MG63 (cell line): ENCODE results near the gene PPP1R12C. TPM values are rescaled to one million over a fixed set of nuclear protein-coding genes. Genes with fewer than 3 reads are reported as not detected.
A peak's percentile ranks its signal among the peaks of the same experiment; 100 is the strongest.

Experiments
- DNase-seq: peaks from one replicate; pipeline ENCODE4 v3.0.0-alpha.2; 2020
- H3K27me3 ChIP-seq: fragments of 250-450 bp; sonication (Bioruptor Pico); 2 replicates; pipeline ENCODE4 v1.5.1; 2020; ENCODE audit warnings: mild to moderate bottlenecking, moderate library complexity
- H3K36me3 ChIP-seq: fragments of 250-450 bp; sonication (Bioruptor Pico); 2 replicates; pipeline ENCODE4 v1.5.1; 2020; ENCODE audit warnings: mild to moderate bottlenecking, moderate library complexity
- H3K4me3 ChIP-seq: fragments of 250-450 bp; sonication (Bioruptor Pico); 2 replicates; pipeline ENCODE4 v1.5.1; 2020; ENCODE audit warnings: mild to moderate bottlenecking, moderate library complexity
- H3K9me3 ChIP-seq: fragments of 250-450 bp; sonication (Bioruptor Pico); 2 replicates; pipeline ENCODE4 v1.5.1; 2020; ENCODE audit warnings: mild to moderate bottlenecking, moderate library complexity
- total RNA-seq: library from RNA; depleted of rRNA; stranded (reverse); fragments of >200 nt; shearing (Covaris generic); gene quantifications from 2 replicates; pipeline ENCODE4 v1.2.3, GENCODE V29; 2014; ENCODE audit warnings: low replicate concordance

Gene PPP1R12C
- total RNA-seq, 1 experiment from 2014 or later: 81.1 TPM

DNA sequence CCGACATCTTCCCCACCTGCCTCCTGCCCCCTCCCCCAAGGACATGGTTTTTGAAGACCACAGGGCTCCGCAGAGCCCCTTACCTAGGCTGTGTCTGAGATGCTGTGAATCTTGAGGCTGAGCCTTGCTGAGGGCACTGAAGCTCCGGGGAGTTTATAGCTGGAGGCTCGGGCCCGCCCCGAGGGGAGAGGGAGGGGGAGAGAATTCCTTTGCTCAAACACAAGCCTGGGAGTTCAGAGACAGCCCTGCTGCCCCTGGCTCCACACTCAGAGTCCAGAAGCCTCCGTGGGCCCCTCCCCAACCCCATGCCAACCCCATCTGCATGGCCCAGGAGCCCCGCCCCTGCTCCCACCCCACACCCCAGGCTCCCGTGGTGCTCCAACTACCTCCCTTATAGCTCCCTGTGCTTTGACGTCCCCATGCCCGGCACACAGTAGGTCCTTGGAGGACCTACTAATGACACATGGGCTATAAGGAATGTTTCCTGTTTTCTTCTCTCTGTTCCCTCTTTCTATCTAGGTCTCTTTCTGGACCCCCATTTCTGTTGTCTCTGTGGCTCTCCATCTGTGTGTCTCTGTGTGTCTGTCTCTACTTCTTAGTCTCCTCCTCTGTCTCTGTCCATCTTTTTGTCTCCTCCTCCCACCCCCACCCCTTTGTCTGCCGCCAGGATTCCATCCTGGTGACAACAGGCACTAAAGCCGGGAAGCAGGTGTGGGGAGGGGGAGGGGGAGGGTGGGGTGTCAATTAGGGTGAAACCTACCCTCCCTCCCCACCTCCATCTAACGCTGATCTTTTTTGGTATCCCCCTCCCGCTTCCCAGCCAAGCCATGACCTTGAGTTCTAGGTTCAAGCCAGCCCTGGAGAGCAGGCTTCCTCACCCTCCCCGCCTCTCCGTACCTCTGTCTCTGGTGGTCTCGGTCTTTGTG is 31.9 kb upstream of the PPP1R12C start, which contains the start of gene TNNT1:
Gene TNNT1, minus strand, starts transcription at position 129 of the 926 bp plus-strand sequence. CDS start 2,049 bp downstream, outside the sequence.
- no peak within 1 kb of the TSS for H3K4me3 ChIP-seq
- DNase-seq: no peak
- no peaks in the 10 kb centered on the region for H3K36me3 ChIP-seq
- H3K9me3 ChIP-seq: peaks cover 5% of the 10 kb centered on the region
- no peaks in the 10 kb centered on the region; the same call in 1 of the 2 replicates for H3K27me3 ChIP-seq

DNA sequence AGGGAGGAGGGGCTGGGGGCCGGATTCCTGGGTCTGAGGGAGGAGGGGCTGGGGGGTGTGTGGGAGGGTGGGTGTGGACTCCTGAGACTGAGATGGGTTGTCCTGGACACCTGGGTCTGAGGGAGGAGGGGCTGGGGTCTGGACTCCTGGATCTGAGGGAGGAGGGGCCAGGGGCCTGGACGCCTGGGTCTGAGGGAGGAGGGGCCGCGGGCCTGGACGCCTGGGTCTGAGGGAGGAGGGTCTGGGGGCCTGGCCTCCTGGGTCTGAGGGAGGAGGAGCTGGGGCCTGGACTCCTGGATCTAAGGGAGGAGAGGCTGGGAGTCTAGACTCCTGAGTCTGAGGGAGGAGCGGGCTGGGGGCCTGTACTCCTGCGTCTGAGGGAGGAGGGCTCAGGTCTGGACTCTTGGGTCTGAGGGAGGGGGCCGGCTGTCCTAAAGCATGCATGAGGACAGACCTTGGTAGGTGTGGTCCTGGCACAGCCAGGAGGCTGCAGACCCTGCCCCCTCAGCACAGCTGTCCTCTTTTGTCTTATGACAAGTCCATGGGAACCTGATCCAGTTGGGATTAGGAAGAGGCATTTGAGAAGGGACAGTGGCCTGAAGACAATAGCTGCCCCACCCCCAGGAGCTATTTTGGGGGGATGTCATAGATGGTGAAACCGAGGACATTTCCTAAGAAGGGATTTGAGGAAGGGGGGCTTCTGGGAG is 30.3 kb upstream of the PPP1R12C start:
- peaks cover 10% of the 10 kb centered on the region for H3K27me3 ChIP-seq
- H3K36me3 ChIP-seq: no peaks in the 10 kb centered on the region
- no peak overlapping the region for H3K4me3 ChIP-seq
- peaks cover 5% of the 10 kb centered on the region for H3K9me3 ChIP-seq
- no peak for DNase-seq

DNA sequence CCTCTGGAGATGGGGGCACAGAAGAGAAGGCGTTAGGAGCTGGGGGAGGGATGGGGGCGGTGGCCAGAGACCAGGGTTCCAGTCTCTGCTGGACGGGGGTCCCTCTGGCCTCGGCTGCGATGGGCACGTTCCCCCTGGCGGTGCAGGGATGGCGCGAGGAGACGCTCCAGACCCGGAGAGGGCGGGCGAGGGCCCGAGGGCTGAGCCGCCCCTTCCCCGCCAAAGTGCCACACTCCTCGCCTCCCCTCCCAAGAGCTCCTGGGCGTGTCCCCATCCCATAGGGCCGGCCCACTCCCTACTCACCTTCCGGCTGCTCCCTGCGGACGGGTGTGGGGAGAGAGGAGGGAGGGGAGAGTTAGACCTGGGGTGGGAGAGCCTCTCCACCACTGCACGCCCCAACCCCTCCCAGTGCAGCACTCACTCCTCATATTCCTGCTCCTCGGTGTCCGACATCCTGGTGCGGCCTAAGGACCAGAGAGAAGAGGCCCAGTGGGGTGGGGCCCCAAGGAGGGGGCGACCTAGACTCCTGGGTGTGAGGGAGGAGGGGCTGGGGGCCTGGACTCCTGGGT is 29.4 kb upstream of the PPP1R12C start:
- no peak for DNase-seq
- no peak overlapping the region for H3K4me3 ChIP-seq
- no peaks in the 10 kb centered on the region for H3K36me3 ChIP-seq
- H3K27me3 ChIP-seq: peaks cover 19% of the 10 kb centered on the region
- H3K9me3 ChIP-seq: peaks cover 3% of the 10 kb centered on the region

DNA sequence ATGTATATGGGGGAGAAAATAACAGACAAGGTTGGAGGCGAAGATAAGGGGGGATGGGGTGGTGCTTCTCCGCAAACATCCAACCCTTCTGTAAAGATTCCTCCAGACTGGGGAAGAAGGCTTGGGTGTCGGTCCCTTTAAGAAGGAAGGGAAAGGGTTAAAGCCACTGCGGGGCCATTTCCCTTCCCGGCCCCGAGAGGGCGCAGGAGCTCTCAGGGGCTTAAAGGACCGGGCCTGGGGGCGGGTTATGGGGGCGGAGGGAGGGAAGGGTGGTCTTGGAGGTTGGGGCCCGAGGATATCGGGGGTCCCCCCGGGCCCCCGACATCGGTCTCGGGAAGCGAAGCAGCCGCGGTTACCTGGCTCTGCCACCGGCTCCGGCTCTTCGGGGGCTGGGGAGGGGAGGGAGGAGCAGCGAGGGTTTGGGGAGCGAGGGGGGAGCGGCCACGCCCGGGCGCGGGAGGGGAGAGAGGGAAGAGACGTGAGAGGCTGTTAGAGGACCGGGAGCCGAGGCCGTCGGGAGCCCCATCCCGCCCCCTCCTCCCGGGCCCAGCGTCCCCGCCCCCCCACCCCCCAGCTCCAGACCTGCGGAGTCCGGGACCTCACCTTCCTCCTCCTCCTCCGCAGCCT is 28.8 kb upstream of the PPP1R12C start:
- DNase-seq: no peak
- no peaks in the 10 kb centered on the region for H3K9me3 ChIP-seq
- no peak overlapping the region for H3K4me3 ChIP-seq
- no peaks in the 10 kb centered on the region for H3K36me3 ChIP-seq
- H3K27me3 ChIP-seq: peaks cover 21% of the 10 kb centered on the region

DNA sequence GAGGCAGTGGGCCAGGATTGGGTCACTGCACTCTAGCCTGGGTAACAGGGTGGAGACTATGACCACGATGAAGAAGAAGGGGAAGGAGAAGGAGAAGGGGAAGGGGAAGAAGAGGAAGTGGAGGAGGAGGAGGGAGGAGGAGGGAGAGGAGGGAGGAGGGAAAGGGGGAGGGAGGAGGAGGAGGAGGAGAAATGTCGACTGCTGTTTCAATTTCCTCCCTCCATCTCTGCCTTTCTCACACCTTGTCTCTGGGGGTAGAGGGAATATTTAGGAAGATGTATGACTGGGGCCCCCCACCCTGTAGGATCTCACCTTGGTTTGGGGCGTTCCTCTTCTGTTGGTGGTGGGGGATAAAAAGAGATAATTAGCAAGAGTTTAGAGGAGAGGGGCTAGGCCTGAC is 27.8 kb upstream of the PPP1R12C start:
- Histone ChIP-seq H3K9me3 (no peaks in the 10 kb centered on the region), H3K27me3 (peaks cover 21% of the 10 kb centered on the region), H3K4me3 (no peak overlapping the region), H3K36me3 (no peaks in the 10 kb centered on the region)
- DNase-seq: no peak

DNA sequence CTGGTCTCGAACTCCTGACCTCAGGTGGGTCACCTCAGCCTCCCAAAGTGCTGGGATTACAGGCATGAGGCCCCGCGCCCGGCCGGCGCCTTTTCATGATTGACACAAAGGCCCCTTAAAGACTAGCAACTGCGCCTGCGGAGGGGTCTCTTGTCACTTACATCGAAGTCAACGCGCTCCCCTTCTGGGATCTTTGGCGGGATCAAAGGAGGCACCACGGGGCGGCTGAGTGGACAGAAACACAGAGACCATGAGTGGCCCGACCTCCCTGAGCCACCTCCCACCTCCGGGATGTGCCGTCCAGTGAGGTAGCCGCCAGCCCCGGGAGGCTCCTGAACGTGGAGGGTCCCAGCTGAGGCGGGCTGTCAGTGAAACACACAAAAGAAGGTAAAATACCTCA is 24.3 kb upstream of the PPP1R12C start:
- no peaks in the 10 kb centered on the region for H3K9me3 ChIP-seq
- H3K36me3 ChIP-seq: no peaks in the 10 kb centered on the region
- DNase-seq: no peak
- H3K27me3 ChIP-seq: peaks cover 21% of the 10 kb centered on the region
- H3K4me3 ChIP-seq: 0 out of 2 replicates have a peak overlapping the region, but pooled peaks have one; percentile 5

DNA sequence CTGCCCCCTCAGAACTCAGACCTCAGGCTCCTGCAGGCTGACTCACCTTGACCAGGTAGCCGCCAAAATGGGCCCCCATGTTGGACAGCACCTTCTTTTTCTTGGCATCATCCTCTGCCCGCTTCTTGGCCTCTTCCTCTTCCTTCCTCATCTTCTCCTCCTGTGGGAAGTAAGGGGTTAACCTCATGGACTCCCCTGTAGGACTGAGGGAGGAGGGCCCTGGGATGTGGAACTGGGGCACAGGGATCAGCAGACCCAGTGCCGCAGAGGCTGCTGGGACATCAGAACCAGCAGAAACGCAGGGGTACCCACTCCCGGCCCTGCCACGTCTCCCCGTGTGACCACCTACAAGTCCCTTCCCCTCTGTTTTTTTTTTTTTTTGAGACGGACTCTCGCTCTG is 20.5 kb upstream of the PPP1R12C start:
- DNase-seq: no peak

DNA sequence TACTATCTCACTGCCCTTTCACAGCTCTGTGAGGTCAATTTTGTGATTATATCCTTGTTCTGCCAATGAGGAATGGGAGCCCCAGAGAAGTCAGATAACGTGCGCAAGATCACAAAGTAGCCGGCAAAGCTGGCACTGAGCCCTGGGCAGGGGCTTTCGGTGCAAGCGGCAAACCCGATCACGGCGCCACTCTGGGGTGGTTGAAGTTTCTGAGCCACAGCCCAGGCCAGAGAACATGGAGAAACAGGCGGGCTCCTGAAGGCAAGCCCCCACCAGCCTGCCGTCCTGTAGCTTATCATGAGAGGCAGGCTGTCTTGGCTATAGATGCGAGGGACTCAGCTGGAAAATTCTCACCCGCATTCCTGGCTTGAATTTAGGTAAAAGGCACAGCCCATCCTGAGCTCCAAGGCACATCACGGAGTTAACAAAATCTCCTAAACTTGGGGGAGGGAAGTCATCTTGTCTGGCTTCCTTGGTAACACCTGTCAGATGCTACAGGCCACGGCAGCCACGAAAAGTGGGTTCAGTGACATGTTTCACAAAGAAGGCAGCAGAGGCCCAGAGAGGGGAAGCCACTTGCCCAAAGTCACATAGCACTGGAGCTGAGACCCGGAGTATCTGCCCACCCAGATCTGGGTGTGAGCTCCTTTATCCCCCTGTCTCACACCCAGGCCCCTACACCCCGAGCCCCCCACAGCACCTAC is 19.1 kb upstream of the PPP1R12C start:
- Histone ChIP-seq H3K36me3 (no peaks in the 10 kb centered on the region), H3K4me3 (no peak overlapping the region), H3K9me3 (no peaks in the 10 kb centered on the region), H3K27me3 (peaks cover 1% of the 10 kb centered on the region; the same call in 1 of the 2 replicates)
- DNase-seq: no peak

More for the DNA sequence above, 20.5 kb upstream of the PPP1R12C start:
- no peaks in the 10 kb centered on the region for H3K36me3 ChIP-seq
- peaks cover 14% of the 10 kb centered on the region for H3K27me3 ChIP-seq
- H3K9me3 ChIP-seq: no peaks in the 10 kb centered on the region
- H3K4me3 ChIP-seq: no peak overlapping the region

DNA sequence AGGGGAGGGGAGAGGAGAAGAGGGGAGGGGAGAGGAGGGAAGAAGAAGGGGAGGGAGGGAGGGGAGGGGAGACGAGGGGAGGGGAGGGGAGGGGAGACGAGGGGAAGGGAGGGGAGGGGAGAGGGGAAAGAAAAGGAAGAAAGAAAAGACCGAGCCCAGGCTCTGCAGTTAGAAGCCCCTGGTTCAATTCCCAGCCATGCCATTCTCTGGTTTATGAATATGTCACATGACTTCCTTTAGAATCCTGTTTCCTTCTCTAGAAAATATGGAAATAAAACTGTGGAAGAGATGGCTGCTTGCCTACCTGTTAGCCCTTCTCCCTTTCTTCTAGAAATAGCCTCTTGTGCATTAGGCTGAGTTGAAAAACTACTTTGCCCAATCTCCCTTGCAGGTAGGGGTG is 17.3 kb upstream of the PPP1R12C start:
- peaks cover 5% of the 10 kb centered on the region; the same call in 1 of the 2 replicates for H3K27me3 ChIP-seq
- DNase-seq: no peak
- H3K36me3 ChIP-seq: no peaks in the 10 kb centered on the region
- no peaks in the 10 kb centered on the region for H3K9me3 ChIP-seq
- no peak overlapping the region for H3K4me3 ChIP-seq

DNA sequence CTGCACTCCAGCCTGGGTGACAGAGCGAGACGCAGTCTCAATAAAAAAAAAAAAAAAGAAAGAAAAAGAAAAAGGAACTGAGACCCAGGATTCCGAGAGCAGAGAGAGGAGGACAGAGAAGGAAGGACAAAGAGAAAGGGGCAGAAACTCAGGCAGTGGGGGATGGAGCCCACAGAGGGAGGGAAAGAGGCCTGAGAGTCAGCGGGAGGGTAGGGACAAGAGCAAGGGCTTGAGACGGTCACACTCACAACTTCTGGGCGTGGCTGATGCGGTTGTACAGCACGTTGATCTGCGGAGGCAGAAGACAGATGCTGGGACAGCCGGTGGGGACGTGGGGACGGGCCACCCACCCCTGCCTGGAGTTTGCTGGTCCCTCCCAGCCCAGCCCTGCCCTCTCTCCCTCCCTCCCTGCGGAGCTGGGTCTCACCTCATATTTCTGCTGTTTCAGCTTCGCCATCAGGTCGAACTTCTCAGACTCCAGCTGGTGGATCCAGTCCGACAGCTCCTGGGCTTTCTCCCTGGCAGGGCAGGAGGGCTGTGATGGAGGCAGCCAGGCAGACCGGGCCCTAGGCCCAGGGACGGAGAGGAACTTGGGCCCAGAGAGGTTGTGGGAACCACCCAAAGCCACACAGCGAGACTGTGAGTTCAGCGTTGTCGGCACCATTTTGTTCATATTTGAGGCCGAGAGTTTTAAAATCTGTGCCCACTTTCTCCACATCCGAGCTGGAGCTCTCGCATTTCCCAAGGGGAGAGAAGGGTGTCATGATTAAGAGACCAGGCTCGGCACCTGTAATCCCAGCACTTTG is 16.4 kb upstream of the PPP1R12C start:
- DNase-seq: no peak

DNA sequence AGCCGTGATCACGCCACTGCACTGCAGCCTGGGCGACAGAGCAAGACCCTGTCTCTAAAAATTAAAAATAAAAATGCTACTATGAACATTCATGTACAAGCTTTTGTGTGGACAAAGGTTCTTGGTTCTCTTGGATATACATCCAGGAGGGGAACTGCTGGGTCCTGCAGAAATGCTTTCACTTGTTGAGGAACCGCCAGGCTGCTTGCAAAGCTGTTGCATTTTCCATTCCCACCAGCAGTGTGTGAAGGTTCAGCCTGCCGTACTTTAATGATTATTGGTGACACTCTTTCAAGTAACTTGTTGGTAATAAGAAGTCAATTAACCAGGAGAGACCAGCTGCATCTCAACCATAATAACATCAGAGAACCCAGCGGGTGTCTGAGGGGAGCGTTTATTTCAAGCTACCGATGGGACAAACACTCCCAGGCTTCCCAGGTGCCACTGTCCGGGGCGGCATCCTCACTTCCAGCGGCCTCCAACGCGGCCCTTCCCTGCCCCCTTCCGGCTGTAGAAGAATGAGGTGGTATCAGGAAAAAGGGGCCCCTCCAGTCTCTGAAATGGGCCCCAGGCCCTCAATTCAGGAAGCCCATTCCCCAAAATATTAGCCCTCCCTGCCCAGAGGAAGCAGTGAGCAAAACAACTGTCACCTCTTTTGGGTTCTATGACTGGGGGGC is 15.2 kb upstream of the PPP1R12C start:
- peaks cover 5% of the 10 kb centered on the region; the same call in 1 of the 2 replicates for H3K27me3 ChIP-seq
- DNase-seq: no peak
- no peaks in the 10 kb centered on the region for H3K36me3 ChIP-seq
- no peaks in the 10 kb centered on the region for H3K9me3 ChIP-seq
- no peak overlapping the region for H3K4me3 ChIP-seq

More for the DNA sequence above, 16.4 kb upstream of the PPP1R12C start:
- no peak overlapping the region for H3K4me3 ChIP-seq
- H3K9me3 ChIP-seq: no peaks in the 10 kb centered on the region
- no peaks in the 10 kb centered on the region for H3K36me3 ChIP-seq
- H3K27me3 ChIP-seq: peaks cover 5% of the 10 kb centered on the region; the same call in 1 of the 2 replicates

DNA sequence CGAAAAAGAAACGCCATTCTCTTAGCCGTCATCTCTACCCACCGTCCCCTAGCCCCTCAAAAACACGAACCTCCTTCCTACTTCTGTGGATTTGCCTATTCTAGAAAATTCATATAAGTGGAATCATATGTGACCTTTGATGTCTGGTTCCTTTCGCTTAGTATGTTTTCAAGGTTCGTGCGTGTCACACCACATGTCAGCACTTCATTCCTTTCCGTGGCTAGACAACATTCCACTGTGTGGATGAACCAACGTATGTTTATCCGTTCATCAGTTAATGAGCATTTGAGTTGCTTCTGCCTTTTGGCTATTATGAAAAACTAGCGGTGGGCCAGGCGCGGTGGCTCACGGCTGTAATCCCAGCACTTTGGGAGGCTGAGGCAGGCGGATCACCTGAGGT is 14.0 kb upstream of the PPP1R12C start:
- Histone ChIP-seq H3K27me3 (peaks cover 5% of the 10 kb centered on the region; the same call in 1 of the 2 replicates), H3K36me3 (no peaks in the 10 kb centered on the region), H3K4me3 (no peak overlapping the region), H3K9me3 (no peaks in the 10 kb centered on the region)
- no peak for DNase-seq

DNA sequence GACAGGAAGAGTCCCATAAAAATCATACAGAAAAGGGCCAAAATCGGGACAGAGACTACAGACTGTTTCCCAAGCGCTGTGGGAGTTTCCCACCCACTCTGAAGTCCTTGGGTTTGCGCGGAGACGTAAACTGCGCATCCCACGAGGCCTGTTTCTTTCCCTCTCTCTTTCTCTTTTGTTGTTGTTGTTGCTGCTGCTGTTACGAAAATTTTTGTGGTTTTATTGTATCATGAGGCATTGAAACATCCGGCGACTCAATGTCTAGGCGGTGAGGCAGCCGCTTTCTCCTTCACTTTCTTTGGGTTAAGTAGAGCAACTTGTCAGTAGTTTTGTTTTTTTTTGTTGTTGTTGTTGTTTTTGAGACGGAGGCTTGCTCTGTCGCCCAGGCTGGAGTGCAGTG is 1.6 kb upstream of the PPP1R12C start:
- H3K9me3 ChIP-seq: no peaks in the 10 kb centered on the region
- no peak overlapping the region for H3K4me3 ChIP-seq
- H3K27me3 ChIP-seq: peaks cover under 1% of the 10 kb centered on the region; the same call in 1 of the 2 replicates
- peaks cover 9% of the 10 kb centered on the region for H3K36me3 ChIP-seq
- no peak for DNase-seq

DNA sequence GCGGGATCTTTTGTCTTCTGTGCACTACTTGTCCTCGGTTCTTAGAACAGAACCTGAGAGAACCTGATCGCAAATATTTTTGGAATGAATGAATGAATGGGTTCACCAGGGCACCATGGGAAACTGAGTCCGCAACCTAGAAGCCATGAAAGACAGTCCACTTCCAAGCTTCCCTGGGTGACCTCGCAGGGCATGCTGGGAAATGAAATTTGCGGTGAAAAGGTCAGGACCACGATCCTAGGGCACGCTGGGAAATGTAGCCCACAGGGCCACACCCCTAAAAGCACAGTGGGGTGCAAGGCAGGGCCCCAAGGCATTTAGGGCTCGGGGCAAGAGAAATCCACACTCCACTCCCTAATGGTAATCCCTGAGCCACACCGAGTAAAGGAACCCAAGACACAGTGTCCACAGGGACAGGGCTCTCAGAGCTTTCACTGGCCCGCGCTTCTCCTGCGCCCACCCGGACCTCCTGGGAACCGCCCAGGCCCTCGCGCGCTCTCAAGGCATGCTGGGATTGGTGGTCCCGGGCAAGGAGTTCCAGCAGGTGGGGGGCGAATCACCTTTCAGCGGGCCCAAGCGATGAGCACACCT is 1.1 kb upstream of the PPP1R12C start:
- Histone ChIP-seq H3K9me3 (no peaks in the 10 kb centered on the region), H3K36me3 (peaks cover 9% of the 10 kb centered on the region), H3K27me3 (no peaks in the 10 kb centered on the region), H3K4me3 (peak overlapping the region; percentile 64)
- DNase-seq: no peak
